ENCODE measurements around the gene MMP21.

MMP21 gene

GRCh38 chr10:125801574-125801973 is 26.0 kb upstream of the MMP21 start:
- H3K27ac ChIP-seq: no peak overlapping the region
- TF ChIP-seq CTCF (conservative IDR thresholded peaks at IDR 0.05): no peak

GRCh38 chr10:125799451-125800182 is 24.0 kb upstream of the MMP21 start:
- H3K27ac ChIP-seq: no peak overlapping the region
- no peak for TF ChIP-seq CTCF (conservative IDR thresholded peaks at IDR 0.05)

- TF ChIP-seq CTCF (conservative IDR thresholded peaks at IDR 0.05): no peak
- H3K27ac ChIP-seq: no peak overlapping the region
These were observed 22.5 kb upstream of the MMP21 start for GRCh38 chr10:125797994-125798662.

- no peak overlapping the region for H3K27ac ChIP-seq
- no peak for TF ChIP-seq CTCF (conservative IDR thresholded peaks at IDR 0.05)
These were observed 21.8 kb upstream of the MMP21 start for GRCh38 chr10:125797424-125797823.

- no peak for TF ChIP-seq CTCF (conservative IDR thresholded peaks at IDR 0.05)
- peak overlapping the region; percentile 7; the same call in 1 of the 2 replicates for H3K27ac ChIP-seq
These were observed 20.1 kb upstream of the MMP21 start for GRCh38 chr10:125795637-125796190.

- H3K27ac ChIP-seq: peak overlapping the region; percentile 7; the same call in 1 of the 2 replicates
- TF ChIP-seq CTCF (conservative IDR thresholded peaks at IDR 0.05): no peak
These were observed 19.5 kb upstream of the MMP21 start for GRCh38 chr10:125795128-125795527.

All from VCaP (cell line).